ENCODE data around the gene USP13. TPM values are rescaled to one million over a fixed set of nuclear protein-coding genes. Genes with fewer than 3 reads are reported as not detected.

USP13 gene
- total and polyA plus RNA-seq, 2 donors (not counting 3 experiments of a cell fraction or from before 2014, with no cell fraction given), result 5.8 to 24.0 TPM

DNA sequence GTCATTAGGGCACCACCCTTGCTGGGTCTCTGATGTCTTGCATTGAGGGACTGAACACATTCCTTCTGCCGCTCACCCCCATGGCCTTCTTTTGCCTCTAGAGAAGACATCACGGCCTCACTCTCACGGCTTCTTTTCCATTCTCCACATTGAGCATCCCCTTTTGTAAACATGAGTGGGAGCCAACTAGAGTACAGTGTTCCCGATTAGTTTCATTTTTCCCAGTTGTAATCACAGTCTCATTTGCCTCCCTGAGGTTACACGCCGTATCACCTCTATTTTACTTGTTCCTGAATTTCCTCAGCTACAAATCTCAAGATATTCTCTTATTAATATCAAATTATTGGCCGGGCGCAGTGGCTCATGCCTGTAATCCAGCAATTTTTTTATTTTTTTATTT is 17.5 kb downstream of the USP13 start:
- TF ChIP-seq MAX (IDR thresholded peaks at IDR 0.05; ENCODE audit: insufficient read depth, insufficient read length) (no peak), POLR2A (IDR thresholded peaks at IDR 0.05; ENCODE audit: low read depth, low read length) (no peak), JUN (IDR thresholded peaks at IDR 0.05; ENCODE audit: borderline replicate concordance, insufficient read depth, insufficient read length, low read depth) (no peak), EZH2 (IDR thresholded peaks at IDR 0.05; ENCODE audit: borderline replicate concordance, low read depth, low read length, severe bottlenecking) (no peak), MYC (IDR thresholded peaks at IDR 0.05; ENCODE audit: low read depth, low read length) (no peak), FOS (IDR thresholded peaks at IDR 0.05; ENCODE audit: borderline replicate concordance, insufficient read depth, low read length) (no peak), POLR2AphosphoS5 (IDR thresholded peaks at IDR 0.05; ENCODE audit: insufficient read depth, low read depth, low read length) (no peak), GATA2 (IDR thresholded peaks at IDR 0.05; ENCODE audit: insufficient read depth, insufficient read length, low read depth, low read length) (no peak)
- Histone ChIP-seq H3K4me2 (ENCODE audit: insufficient read depth, low read length) (no peak overlapping the region), H3K9me1 (replicated peaks; ENCODE audit: control insufficient read depth, extremely low read depth, insufficient read depth, low read length) (no peaks in the 10 kb centered on the region), H2AFZ (ENCODE audit: low read depth, low read length) (no peak overlapping the region), H3K4me3 (replicated peaks in 1 of 3; ENCODE audit: insufficient read depth in 1 of 3, low read depth in 1 of 3, low read length in 3 of 3) (no peak overlapping the region), H3K4me1 (ENCODE audit: control insufficient read depth, extremely low read depth, insufficient read depth, low read length) (peaks cover 22% of the 10 kb centered on the region), H4K20me1 (replicated peaks; ENCODE audit: control insufficient read depth, extremely low read depth, insufficient read depth, low read length) (no peaks in the 10 kb centered on the region), H3K27me3 (ENCODE audit: control insufficient read depth in 2 of 2, insufficient read depth in 2 of 2, low read length in 2 of 2) (no peaks in the 10 kb centered on the region), H3K27ac (ENCODE audit: insufficient read depth, low read depth, low read length) (no peak overlapping the region), H3K9ac (replicated peaks; ENCODE audit: extremely low read depth, insufficient read depth, low read length) (no peak overlapping the region), H3K36me3 (ENCODE audit: control insufficient read depth in 2 of 2, extremely low read depth in 1 of 2, insufficient read depth in 2 of 2, low read length in 2 of 2) (no peaks in the 10 kb centered on the region), H3K9me3 (replicated peaks; ENCODE audit: control insufficient read depth, insufficient read depth, low read length) (no peaks in the 10 kb centered on the region), H3K79me2 (ENCODE audit: control insufficient read depth, insufficient read depth, low read length) (peaks cover 67% of the 10 kb centered on the region)
- ChIA-PET CTCF (interaction anchor here (1.9 to 2.4 kb wide), 2 partner anchors 9 to 20 kb away, joined by 10 to 15 read pairs; no protein-coding TSS in a partner anchor), POLR2A (no interaction called here)
- FAIRE-seq (no peak), DNase-seq (ENCODE audit: low read depth, low spot score) (no peak)
- dilution Hi-C loops (cut with MboI; ENCODE audit: extremely low pct_ligation_motif_present, low sequenced_read_pairs) (no loop called here), intact Hi-C loops (cut with micrococcal nuclease) (loop anchor here (2.0 to 5.0 kb wide), 2 partner anchors 66 to 932 kb away; partner anchors contain the start of genes MRPL47, NDUFB5 and TTC14)
- no TSS peak for BruUV-seq (replicated peaks)

All from endothelial cell of umbilical vein (primary cell).